HG03571 (cell line): ENCODE measurements around the gene PLXNB2.

Experiments
- ATAC-seq: cut with Tn5 transposase; IDR thresholded peaks from one replicate; pipeline ENCODE4 v1.9.1; 2021; ENCODE audit not compliant: unreplicated experiment

The PLXNB2 gene

GRCh38 chr22:50242406-50242949 is 65.0 kb downstream of the PLXNB2 start:
- no peak for ATAC-seq

DNA sequence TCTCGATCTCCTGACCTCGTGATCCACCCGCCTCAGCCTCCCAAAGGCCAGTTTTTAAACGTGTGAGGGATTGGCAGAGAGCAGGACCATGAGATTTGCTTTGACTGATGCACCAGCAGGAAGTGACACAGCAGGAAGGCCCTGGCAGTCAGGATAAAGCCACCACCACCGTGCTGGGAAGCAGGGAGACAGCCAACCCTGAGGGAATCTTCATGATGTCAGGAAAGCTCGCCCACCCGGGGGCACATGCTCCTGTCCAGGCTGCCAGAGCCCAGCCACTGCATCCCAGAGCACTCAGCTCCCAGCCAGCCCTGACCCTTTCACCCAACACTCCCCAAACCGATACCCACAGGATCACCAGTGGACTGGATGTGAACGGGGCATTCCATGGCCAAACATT is 68.7 kb downstream of the PLXNB2 start:
- ATAC-seq: no peak

DNA sequence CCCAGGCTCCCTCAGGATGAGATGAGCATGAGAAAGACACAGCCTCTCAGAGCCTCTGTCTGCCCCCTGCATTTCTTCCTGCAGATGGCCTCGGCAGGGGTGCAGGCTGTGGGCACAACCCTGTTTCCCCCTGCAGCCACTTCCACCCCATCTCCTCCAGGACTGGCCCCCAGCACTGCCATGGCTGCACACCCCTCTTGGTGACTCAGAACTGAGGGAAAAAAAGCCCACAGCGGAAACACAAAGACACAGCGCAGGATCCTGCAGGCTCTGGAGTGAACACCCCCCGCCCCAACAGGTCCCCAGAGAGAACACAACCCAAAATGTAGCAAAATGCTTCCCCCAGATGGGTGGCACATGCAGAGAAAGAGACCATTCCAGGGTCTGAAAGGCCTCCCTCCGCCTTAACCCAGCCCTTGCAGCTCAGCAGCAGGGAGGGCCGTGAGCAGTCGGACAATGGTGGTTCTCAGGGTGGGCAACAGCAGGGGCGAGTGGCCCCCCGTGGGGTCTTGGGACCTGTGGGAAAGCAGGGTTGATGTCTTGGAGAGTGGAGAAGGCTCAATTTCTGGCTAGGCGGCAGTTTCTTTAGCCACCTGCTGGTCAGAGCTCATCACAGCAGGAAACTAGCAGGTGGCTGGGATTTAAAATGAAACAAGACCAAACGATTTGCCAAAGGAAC is 70.6 kb downstream of the PLXNB2 start:
- ATAC-seq: no peak

- no peak for ATAC-seq
These were observed 74.2 kb downstream of the PLXNB2 start for GRCh38 chr22:50233223-50233622.

DNA sequence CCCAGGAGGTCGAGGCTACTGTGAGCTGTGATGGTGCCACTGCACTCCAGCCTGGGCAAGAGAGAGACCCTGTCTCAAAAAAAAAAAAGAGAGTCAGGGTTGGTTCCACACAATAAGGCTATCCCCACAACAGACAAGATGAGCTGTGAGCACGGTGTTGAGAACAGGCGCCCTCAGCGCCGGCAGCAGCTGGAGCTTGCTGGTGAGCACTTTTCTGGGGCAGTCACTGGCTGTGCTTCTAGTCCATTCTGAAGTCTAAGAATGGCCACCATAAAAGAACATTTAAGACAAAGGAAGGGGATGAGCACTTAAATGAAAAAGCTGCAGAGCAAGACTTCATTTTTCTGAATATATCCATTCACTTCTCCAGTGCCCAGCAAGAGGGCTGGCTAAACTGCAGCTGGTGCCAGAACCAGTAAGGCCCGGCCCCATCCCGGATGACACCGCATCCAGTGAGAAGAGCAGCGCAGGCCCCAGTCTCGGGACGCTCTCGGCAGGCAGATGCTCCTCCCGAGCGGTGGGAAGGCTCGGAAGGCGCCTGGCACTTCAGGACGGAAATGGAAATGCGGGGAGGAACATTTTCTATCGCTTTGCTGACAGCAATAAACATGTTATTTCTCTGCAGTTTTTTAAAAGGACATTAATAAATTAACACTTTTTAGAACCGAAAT is 74.8 kb downstream of the PLXNB2 start:
- no peak for ATAC-seq

DNA sequence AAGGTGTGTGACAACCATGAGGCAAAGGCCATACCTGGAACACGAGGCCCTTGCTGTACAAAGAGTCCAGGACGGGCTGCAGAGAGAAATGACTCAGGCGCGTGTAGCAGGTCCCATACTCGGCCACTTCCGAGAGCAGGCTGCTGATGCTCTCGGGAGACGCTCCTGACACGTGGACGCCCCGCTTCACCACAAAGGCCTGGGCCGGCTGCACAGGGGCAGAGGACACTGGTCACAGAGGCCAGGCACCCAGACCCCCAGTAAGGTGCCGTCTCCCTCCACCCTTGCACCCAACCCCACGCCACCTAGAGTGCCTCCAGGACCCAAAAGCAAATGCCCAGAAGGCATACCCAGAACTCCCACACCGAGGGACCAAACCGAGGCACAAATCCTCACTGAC is 78.1 kb downstream of the PLXNB2 start:
- no peak for ATAC-seq

DNA sequence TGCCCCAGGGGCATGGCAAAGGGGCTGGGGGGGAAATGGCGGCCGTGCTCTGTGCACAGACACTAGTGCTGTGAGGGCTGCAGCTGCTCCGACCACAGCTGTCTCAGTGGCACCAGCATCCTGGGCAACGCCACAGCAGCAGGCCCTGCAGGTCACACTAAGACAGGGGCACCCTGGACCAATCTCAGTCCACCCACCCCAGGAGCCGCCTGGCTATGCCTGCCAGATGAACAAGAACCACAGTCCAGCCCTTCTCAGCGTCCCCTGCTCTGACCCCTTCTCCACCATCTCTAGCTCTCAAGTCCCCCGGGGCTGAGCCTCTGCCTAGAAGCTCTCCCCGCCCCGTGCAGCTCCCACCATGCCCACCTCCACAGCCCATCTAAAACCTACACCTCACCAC is 79.1 kb downstream of the PLXNB2 start:
- ATAC-seq: no peak

GRCh38 chr22:50227579-50228215 is 79.7 kb downstream of the PLXNB2 start:
- ATAC-seq: no peak

DNA sequence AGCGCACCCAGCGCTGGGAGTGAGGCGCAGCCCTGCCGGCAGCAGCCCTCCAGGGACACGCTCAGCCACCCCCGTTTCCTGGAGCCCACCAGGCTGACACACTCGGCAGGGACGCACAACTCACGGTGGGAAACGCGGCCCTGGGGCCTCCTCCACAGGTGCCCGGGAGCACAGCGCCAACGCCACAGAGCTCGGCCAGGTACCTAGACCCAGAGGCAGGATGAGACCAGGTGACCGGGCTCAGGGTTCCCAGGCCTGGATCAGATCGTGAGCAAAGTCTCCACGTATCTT is 80.6 kb downstream of the PLXNB2 start:
- no peak for ATAC-seq

DNA sequence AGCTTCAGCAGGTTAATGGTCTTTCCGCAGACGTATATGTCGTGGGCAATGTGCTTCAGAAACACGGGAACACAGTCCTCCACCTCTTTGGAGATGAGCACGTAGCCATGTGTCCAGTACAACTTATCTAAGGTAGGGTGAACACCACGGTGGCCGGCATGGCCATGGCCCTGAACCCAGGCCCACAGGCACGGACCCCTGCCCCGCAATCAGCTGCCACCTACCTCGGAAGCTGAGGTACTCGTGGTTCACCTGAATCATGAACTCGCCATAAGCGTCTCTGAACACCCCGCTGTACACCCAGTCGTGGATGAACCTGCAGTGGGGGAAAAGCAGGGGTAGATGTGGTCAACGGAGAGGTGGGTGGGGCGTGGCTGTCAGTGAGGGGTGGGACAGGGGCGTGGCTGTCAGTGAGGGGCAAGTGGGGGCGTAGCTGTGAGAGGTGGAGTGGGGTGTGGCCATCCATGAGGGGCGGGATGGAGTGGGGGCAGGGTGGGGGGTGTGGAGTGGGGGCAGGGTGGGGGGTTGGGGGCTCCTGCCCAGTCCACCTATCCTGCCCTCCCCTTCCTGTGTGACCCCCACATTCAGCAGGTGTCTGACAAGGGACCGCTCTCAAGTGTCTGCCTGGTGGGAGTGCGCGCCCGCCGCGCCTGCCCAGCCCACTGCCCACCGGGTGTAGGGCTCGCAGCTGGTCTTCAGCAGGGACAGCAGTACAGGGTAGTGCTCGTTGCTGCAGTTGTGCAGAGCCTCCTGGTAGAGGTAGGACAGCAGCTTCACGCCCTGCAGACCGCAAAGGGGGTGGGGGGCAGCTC is 81.2 kb downstream of the PLXNB2 start:
- no peak for ATAC-seq

DNA sequence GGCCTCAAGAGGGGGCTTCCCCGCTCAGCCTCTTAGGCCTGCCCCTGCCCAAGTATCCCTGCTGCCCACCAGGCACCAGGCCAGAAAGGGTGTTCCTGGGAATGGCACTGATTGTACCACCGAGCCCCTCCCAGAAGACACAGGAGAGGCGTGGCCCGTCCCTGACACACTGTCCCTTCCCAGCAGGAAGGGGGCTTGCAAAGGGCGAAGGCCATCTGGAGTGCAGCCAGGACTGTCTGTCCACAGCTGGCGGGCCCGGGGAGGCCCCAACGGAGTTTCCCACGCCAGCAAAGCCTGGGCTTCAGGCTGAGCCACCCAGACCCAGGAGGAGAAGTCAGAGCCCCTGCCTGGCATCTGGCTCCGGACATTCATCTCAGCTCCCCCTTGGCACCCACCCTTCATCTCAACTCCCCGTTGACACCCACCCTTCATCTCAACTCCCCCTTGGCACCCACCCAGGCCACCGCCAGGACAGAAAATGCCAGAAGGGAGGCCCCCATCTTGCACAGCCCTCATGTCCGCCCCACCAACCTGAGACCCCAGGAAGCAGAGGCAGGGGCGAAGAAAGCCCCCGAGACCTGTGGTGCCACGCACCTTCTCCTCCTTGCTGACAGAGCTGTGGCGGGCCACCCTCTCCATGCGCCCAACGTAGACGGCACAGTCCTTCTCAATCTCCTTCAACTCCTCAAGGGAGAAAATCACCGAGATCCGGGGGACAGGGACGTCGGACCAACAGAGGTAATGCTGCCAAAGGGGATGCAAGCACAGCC is 82.1 kb downstream of the PLXNB2 start:
- no peak for ATAC-seq
